NCI-H2107 treated with DMSO at 0.1 percent for 48 hours (cell line): ENCODE data around the gene PHC2.

Experiments
- DNase-seq: peaks from one replicate; lab custom pipeline; 2025; ENCODE audit not compliant: unreplicated experiment; lab: John Stamatoyannopoulos, UW

Gene PHC2

GRCh38 chr1:33353531-33353930, 77.4 kb downstream of the PHC2 start:
- DNase-seq, result no peak

GRCh38 chr1:33351281-33351660, 79.6 kb downstream of the PHC2 start:
- DNase-seq, result no peak

- peak; percentile 62 for DNase-seq
Observed at GRCh38 chr1:33350611-33351280, 80.1 kb downstream of the PHC2 start.

- DNase-seq, result peak; percentile 73
Observed at GRCh38 chr1:33349778-33350610, 80.9 kb downstream of the PHC2 start.

GRCh38 chr1:33349081-33349759, 81.7 kb downstream of the PHC2 start:
- no peak for DNase-seq

GRCh38 chr1:33348676-33349080, 82.2 kb downstream of the PHC2 start:
- no peak for DNase-seq

GRCh38 chr1:33348194-33348593, 82.7 kb downstream of the PHC2 start:
- DNase-seq, result no peak

GRCh38 chr1:33347650-33347992, 83.3 kb downstream of the PHC2 start:
- no peak for DNase-seq

GRCh38 chr1:33346927-33347649, 83.8 kb downstream of the PHC2 start:
- no peak for DNase-seq

- no peak for DNase-seq
Observed at GRCh38 chr1:33346533-33346926, 84.4 kb downstream of the PHC2 start.

GRCh38 chr1:33344896-33345560, 85.9 kb downstream of the PHC2 start:
- DNase-seq, result no peak

- no peak for DNase-seq
Observed at GRCh38 chr1:33343539-33343938, 87.4 kb downstream of the PHC2 start.

GRCh38 chr1:33342041-33342723, 88.7 kb downstream of the PHC2 start:
- peak; percentile 98 for DNase-seq

- no peak for DNase-seq
Observed at GRCh38 chr1:33341190-33341589, 89.7 kb downstream of the PHC2 start.

- DNase-seq, result no peak
Observed at GRCh38 chr1:33339413-33339812, 91.5 kb downstream of the PHC2 start.

GRCh38 chr1:33338440-33339211, 92.3 kb downstream of the PHC2 start:
- no peak for DNase-seq

- no peak for DNase-seq
Observed at GRCh38 chr1:33338048-33338439, 92.9 kb downstream of the PHC2 start.

GRCh38 chr1:33337441-33337840, 93.5 kb downstream of the PHC2 start:
- no peak for DNase-seq

- DNase-seq, result peak; percentile 26
Observed at GRCh38 chr1:33336580-33336979, 94.3 kb downstream of the PHC2 start.

GRCh38 chr1:33335020-33335419, 95.9 kb downstream of the PHC2 start:
- no peak for DNase-seq
